HG03139 (cell line): ENCODE data around the gene PEAK1.
"Not testable (repeated sequence)": the region's sequence is repeated elsewhere in the genome, so short reads cannot be mapped to it uniquely, and the experiment has no call there.

Experiments used
- ATAC-seq: cut with Tn5 transposase; IDR thresholded peaks from one replicate; pipeline ENCODE4 v1.9.1; 2021; ENCODE audit not compliant: unreplicated experiment

PEAK1 gene

GRCh38 chr15:77421370-77421700, 1.4 kb upstream of the PEAK1 start:
- no peak for ATAC-seq

GRCh38 chr15:77420610-77421369, 886 bp upstream of the PEAK1 start, which contains the start of gene HMG20A:
Gene HMG20A, plus strand, starts transcription at chr15:77420888. Its CDS starts 37,520 bp downstream, at chr15:77458408.
- peak; percentile 27 for ATAC-seq

- ATAC-seq, result no peak
These were observed 703 bp downstream of the PEAK1 start for GRCh38 chr15:77418966-77419835.

- no peak for ATAC-seq
These were observed 1.4 kb downstream of the PEAK1 start for GRCh38 chr15:77418391-77418965.

- ATAC-seq, result no peak
These were observed 2.3 kb downstream of the PEAK1 start for GRCh38 chr15:77417602-77418001.

GRCh38 chr15:77416954-77417353, 3.0 kb downstream of the PEAK1 start:
- no peak for ATAC-seq

- ATAC-seq, result no peak
These were observed 3.8 kb downstream of the PEAK1 start for GRCh38 chr15:77416148-77416455.

GRCh38 chr15:77415450-77416147, 4.3 kb downstream of the PEAK1 start:
- ATAC-seq, result no peak

- no peak for ATAC-seq
These were observed 5.0 kb downstream of the PEAK1 start for GRCh38 chr15:77414789-77415442.

- ATAC-seq, result no peak
These were observed 6.1 kb downstream of the PEAK1 start for GRCh38 chr15:77413699-77414349.

- no peak for ATAC-seq
These were observed 6.8 kb downstream of the PEAK1 start for GRCh38 chr15:77412972-77413698.

- ATAC-seq, result no peak
These were observed 8.3 kb downstream of the PEAK1 start for GRCh38 chr15:77411619-77411976.

- no peak for ATAC-seq
These were observed 8.9 kb downstream of the PEAK1 start for GRCh38 chr15:77410701-77411618.

- not testable (repeated sequence) for ATAC-seq
These were observed 9.8 kb downstream of the PEAK1 start for GRCh38 chr15:77410157-77410500.

- ATAC-seq, result no peak
These were observed 10.4 kb downstream of the PEAK1 start for GRCh38 chr15:77409259-77410156.

- no peak for ATAC-seq
These were observed 13.1 kb downstream of the PEAK1 start for GRCh38 chr15:77406846-77407245.

GRCh38 chr15:77406173-77406759, 13.6 kb downstream of the PEAK1 start:
- ATAC-seq, result not testable (repeated sequence)
